Measurements from ENCODE around the gene SPARC. TPM values are rescaled to one million over a fixed set of nuclear protein-coding genes. Genes with fewer than 3 reads are reported as not detected.
"Not testable (repeated sequence)": the region's sequence is repeated elsewhere in the genome, so short reads cannot be mapped to it uniquely, and the experiment has no call there.

SPARC gene
- total RNA-seq, 1 donor from 2014 or later: 525 TPM

DNA sequence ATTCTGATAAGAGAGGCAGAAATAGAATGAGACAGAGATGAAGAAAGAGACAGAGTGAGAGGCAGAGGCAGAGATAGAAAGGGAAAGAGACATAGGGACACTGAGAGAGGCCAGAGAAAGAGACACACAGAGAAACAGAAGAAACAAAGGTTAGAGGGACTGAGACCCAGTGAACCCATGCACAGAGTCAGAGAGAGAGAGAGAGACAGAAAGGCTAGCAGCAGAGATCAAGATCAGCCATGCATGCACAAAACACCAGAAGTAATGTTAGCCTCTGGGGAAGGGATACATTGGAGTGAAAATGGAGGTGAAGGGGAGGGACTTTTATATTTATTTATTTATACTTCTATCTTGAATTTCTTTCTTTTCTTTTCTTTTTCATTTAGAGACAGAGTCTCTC lies 14.1 kb upstream of the SPARC start:
- DNase-seq (ENCODE audit: low read depth in 2 of 2): no peak

DNA sequence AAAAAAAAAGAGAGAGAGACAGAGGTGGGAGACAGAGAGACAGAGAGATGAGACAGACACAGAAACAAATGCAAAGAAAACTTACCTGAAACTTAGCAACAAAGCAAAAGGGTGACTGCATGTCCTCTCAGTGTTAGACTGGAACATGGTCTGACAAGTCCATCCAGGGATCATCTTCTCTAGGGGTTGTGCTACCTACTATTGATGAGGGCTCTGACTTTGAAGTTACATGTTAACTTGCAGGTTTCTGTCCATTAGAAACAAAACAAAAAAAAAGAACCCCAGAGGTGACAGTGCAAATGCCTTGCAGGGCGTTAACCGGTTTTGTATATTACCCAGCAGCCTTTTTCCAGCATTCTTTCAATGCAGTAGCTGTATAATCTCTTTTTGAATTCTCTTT lies 13.6 kb upstream of the SPARC start:
- DNase-seq (ENCODE audit: low read depth in 2 of 2): no peak

DNA sequence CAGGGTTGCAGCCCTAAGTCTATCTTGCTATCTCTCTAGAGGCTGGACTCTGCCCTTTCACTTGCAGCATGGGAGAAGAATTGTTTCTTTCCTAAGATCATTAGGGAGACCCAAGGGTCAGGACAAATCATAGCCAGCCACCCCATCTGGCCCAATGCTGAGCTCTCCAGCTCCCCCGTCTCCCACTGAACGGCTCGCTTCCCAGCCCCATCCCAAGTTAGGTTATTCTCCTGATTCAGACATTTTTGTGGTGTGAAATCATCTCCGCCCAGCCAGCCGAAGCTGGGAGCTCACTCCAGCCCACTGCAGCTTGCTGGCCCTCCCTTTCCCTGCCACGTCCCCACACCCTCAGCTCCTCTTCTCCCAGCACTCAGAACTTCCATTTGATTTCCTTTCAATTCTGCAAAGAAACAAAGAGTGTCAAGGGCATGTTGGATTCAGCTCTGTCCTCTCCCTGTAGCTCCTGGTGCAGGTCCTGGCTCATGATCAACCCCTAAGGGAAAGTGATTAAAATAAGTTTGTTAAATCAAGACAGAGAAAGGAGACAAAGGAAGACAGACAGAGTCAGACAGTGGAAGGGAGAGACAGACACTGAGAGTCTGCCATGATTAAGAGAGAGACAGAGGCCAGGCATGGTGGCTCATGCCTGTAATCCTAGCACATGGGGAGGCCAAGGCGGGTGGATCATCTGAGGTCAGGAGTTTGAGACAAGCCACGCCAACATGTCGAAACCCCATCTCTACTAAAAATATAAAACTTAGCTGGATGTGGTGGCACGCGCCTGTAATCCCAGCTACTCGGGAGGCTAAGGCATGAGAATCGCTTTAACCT lies 12.6 kb upstream of the SPARC start:
- peak; percentile 26 to 92 for DNase-seq (ENCODE audit: low read depth in 2 of 2)

DNA sequence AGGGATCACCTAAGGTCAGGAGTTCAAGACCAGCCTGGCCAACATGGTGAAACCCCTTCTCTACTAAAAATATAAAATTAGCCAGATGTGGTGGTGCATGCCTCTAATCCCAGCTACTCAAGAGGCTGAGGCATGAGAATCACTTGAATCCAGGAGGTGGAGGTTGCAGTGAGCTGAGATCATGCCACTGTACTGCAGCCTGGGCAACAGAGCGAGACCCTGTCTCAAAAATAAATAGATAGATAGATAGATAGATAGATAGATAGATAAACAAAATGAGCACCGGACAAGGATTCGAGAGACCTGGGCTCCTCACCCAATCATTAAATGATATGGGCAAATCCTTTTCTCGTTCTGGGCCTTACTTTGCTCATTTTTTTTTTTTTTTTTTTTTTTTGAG lies 11.4 kb upstream of the SPARC start:
- not testable (repeated sequence) for DNase-seq (ENCODE audit: low read depth in 2 of 2)

DNA sequence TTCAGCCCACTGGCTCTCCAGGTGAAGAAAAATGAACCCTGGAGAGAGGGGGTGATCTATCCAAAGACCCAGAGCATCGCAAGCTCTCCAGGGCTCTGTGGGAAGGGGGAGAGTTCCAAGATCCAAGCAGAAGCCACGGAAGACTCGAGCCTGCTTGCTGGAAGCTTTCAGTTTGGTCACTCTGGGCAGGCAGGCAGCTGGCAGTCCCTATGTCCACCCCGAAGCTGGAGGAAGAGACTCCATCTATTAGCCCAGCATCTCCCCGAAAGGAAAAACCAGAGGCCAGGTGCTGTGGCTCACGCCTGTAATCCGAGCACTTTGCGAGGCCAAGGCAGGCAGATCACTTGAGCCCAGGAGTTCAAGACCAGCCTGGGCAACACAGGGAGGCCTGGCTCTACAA lies 10.7 kb upstream of the SPARC start:
- DNase-seq (ENCODE audit: low read depth in 2 of 2): no peak

DNA sequence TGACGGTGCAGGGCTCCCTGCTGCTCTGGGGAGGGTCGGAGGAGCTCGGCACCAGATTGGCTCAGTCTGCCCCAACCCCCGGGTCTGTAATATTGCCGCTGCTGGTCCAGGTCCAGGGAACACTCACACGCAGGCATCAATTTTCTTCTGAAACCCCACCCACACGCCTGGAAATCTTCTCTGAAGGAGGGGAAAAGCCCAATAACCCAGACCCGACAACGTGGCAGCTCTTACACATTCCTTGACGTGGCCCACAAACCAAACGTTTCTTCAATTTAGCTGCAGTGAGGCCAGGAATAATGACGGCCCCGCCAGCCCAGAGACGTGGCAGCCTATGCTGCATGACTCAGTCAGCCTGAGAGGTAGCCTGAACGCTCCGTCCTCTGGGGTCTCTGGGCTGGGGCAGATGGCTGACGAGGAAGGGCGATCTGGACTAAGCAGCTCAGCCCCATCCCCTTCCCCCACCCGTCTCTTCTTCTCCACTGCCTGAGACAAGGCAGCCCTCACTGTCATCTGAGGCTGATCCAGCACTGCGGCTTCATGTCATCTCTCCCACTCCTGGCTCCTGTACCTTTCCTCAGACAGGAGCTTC lies 9.9 kb upstream of the SPARC start:
- no peak for DNase-seq (ENCODE audit: low read depth in 2 of 2)

DNA sequence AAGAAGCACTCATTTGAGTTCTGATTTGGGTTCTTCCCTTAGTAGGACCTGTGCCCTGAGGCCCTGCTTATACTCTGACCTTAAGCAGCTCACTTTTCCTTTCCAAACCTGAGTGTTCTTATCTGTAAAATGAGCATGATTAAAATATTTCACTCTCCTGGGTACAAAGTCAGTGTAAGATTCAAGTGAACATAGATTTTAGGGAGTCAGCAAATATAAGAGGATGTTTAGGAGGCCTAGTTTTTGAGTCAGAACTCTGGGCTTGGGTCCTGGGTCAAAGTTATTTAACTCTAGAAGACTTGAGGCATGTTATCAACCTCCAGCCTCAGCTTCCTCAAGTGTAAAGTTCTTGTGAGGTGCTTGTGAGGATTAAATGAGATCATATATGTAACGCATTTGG lies 8.7 kb upstream of the SPARC start:
- no peak for DNase-seq (ENCODE audit: low read depth in 2 of 2)

DNA sequence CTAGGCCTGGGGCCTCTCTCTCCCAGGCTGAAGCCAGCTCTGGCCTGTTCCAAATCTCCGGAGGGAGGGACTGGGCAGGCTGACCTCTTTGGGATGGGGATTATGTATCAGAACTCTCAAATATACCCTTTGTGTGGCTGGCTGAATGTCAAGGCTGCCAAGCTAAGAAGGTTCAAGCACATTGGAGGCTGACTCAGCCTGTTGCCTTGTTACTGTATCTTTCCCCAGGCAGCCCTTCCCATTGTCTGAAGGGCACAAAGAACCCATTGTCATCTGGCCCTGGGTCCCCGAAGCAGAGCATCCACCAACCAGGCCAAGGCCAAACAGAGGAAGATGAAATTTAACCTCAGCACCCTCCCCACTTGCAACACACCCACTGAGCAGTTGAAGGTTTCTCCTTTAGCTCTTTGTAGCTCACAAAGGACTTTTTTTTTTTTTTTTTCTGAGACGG lies 7.3 kb upstream of the SPARC start:
- no peak for DNase-seq (ENCODE audit: low read depth in 2 of 2)

DNA sequence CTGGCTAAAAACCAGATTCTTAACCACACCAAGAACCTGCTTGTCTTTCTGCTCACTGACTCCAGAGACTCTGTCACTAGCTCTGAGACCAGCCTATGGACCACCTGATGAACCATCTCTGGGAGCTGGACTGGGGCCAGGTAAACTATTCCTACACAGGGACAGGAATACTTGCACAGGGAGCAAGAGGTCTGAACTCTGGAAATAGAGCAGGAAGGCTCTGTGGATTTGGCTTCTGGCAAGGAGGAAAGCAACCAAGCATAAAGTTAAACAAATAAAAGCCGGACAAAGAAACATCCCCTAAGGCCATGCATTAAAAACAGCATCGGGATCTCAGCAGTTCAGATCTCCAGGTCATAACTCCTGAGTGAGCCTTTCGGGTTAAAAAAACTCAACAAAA lies 5.6 kb upstream of the SPARC start:
- DNase-seq (ENCODE audit: low read depth in 2 of 2): peak in 1 of 2 donors; percentile 37

DNA sequence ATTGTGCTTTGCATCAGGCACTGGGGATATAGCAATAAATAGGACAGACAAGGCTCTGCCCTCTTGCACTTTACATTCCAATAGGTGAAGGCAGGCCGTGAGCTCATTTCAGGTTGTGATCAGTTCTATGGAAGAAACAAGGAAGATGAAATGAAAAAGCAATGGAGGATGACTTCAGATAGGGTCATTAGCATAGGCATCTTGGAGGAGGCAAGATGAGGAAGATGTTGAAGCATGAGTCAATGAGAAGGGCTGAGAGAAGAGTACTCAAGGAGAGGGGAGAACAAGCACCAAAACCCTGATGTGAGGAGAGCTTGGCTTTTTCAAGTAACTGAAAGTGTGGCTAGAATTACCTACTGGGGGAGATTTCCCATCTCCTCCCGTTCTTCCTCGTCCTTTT lies 5.0 kb upstream of the SPARC start:
- no peak for DNase-seq (ENCODE audit: low read depth in 2 of 2)

DNA sequence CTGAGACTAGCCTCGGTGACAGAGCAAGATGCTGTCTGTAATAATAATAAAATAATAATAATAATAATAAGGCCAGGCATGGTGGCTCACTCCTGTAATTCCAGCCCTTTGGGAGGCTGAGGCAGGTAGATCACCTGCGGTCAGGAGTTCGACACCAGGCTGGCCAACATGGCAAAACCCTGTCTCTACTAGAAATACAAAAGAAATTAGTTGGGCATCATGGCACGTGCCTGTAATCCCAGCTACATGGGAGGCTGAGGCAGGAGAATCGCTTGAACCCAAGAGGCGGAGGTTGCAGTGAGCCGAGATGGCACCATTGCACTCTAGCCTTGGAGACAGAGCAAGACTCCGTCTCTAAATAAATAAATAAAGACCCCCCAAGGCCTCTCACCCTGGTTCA lies 2.9 kb upstream of the SPARC start:
- DNase-seq (ENCODE audit: low read depth in 2 of 2): not testable (repeated sequence)

DNA sequence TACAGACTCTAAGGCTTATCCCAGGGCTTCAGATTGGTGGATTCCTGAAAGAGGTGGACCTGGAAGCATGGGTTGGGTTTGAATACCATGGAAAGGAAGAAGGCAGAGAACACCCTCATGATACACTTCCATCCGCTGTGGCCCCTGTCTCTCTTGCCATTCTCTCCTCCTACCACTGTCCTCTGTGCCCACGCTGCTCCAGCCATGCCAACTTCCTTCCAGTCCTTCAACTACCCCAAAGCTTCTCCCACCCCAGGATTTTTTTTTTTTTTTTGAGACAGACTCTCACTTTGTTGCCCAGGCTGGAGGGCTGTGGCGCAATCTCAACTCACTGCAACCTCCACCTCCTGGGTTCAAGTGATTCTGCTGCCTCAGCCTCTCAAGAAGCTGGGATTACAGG lies 1.7 kb upstream of the SPARC start:
- DNase-seq (ENCODE audit: low read depth in 2 of 2): no peak

DNA sequence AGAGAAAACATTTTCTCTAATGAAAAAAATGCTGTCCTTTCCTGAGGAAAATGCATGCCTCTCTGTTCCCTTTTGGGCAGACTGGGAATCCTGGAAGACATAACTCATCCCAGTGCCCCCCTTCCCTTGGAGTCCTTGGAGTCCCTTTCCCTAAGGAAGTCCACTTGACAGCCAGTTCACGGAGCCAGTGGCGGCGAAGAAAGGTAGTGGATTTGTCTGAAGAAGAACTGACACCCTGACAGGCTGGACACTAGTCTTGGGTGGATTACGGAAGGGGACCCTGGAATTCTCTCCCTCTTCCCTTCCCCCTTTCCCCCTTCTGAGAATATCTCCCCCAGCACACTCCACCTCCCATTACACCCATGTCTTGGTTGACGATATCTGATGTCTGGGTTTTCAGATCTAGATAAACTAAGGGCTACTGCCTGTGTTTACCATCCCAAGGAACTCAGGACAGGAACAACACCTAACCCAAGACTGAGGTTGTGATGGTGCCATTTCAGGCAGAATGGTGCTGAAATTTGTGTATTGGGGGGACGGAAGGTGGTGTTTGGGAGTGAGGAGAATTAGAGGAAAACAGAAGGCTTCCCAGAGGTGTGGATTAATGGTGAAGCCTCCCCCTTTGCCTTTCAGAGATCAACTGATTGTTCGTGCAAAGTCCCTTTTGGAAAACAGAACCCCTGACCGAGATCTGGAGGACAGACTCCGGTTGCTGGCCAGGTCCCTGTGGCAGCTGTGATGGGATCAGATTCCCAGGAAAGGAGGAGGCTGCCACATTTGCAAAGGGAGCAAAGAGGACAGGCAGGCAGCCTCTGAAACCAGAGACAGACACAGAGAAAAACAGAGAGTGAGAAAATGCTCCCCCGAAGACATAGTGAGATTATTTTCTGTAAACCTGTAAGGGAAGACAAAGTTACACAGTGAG lies 704 bp downstream of the SPARC start:
- DNase-seq (ENCODE audit: low read depth in 2 of 2): peak in 1 of 2 donors; percentile 42

DNA sequence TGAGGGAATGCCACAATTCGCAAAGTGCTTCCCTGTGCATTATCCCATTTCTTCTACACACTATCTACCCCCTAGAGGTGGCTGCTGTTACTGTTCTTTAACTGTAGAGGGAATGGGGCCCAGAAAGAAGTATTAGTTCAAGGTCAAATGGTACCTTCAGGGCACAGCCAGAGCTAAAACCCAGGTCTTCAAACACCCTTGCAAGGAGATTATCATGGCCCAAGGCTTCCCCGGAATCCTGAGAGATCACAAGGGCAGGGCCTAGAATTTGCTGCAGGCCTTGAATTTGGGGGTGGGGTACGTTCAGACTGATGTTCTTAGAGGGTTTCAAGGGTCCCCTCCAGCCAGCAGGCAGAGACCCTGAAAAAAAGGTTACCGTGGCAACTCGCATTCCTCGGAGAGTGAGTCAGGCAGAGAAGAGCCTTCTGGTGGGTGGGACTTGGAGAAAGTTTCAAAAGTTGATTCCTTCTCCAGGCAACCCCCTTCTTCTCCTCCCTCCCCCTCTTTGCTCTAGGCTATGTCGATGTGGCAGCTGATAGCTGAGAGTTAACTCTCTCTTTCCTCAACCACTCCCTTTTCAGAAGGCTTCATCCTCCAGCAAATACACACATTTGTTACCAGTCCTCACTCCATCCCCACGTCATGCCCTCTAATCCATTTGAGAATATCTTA lies 1.9 kb downstream of the SPARC start:
- DNase-seq (ENCODE audit: low read depth in 2 of 2): peak in 1 of 2 donors; percentile 87

DNA sequence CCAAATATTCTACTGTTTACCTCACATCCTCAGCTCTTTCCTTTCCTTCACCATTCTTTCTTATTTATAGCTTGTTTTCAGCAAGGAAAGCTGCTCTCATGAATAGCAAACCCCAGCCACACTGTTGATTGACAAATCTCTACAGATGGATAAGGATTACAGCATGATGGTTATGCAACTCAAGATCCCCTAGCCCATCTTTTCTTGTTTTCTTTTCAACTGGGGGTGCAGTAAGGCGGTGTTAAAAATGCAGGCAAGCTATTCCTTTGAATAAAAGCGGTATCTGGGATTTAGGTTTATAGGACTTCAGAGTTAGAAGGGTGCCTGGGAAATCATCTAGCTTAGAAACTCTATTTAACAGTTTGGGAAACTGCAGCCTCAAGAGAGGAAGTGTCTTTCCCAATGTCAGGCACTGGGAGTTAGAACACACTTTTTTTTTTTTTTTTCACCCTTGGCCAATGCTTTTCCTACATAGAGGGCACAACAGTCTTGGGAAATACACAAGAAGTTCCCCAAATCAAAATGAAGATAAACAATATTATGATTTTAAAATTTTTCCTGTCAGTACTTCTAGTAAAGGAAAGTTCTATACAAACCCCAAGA lies 2.6 kb downstream of the SPARC start:
- DNase-seq (ENCODE audit: low read depth in 2 of 2): no peak

DNA sequence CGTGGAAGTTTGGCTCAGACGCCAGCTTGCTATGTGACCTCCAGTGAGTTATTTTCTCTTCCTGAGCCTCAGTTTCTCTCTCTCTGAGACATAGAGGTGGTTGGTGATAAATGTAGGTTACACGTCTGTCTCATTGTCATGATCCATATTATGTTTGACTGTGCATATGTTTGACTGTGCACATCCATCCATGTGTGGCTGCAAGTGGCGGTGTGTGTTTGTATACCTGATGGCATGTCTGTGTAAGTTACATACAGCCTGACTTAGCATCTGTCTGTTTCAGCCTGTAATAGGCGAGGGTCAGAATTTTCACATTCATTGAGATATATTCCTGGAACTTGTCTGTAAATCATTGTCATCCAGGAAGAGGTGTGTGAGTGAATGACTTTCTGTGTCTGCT lies 3.3 kb downstream of the SPARC start:
- DNase-seq (ENCODE audit: low read depth in 2 of 2): no peak

DNA sequence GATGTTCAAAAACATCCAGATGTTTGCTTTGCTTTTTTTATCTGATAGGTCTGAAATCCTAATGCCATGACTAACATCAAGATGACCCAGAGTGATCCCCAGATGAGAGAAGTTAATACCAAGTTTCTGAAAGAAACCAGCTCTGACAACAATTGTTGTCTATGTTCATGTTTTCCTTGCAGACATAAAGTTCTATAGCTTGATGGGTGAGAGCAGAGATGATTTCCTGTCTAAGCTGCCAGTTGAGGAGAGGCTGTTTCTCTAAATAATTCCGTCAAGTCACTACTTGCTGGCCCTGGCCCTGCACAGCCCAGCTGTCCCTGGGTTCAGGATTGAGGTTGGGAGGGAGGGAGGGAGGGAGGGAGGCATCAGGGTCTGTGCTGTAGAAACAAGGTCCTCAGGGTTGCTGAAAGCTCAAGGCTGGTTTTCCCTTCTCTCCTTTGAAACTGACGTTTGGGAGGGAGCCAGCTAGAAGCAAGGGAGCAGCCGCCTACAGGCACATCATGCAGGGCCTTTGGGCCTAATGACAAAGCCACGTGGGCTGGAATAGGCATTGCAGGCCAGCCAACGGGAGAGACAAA lies 3.9 kb downstream of the SPARC start:
- DNase-seq (ENCODE audit: low read depth in 2 of 2): no peak

DNA sequence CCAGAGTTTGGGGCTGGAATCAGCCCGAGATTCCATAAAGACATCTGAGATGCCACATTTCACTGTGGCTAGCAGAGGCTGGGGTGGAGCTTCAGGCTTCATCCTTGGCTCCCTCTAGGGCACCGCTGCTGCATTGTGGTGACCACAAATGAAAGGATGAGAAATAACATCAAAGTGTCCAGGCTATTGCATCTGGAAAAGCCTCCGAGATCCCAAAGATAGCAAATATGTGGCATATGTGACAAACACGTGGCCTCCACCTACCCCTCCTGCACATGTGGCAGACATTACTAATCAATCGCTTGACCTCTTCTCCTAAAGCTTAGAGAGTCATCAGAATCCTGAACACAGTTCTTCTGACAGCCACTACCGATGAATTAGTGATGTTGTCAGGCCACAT lies 4.5 kb downstream of the SPARC start:
- DNase-seq (ENCODE audit: low read depth in 2 of 2): no peak

DNA sequence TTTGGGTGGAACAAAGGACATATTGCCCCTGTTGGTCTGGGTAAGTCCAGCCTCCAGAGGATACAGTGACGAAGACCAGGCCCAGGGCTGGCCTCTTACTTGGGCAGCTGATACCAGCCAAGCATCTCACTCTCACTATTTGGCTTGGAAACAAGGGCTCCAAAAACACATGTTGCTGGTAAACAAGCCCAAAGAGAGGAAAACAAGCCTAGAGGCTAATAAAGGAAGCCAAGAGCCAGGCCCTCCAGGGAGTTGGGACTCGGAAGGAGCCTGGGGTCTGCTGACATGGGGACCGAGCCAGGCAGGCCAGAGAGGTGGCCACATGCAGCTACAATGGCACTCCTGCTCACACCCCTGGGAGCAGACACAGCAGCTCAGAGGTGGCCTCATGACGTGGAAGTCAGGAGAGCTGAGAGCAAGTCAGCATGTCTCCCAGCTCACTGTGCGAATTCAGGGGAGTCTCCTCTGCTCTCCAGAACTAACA lies 5.7 kb downstream of the SPARC start:
- no peak for DNase-seq (ENCODE audit: low read depth in 2 of 2)

DNA sequence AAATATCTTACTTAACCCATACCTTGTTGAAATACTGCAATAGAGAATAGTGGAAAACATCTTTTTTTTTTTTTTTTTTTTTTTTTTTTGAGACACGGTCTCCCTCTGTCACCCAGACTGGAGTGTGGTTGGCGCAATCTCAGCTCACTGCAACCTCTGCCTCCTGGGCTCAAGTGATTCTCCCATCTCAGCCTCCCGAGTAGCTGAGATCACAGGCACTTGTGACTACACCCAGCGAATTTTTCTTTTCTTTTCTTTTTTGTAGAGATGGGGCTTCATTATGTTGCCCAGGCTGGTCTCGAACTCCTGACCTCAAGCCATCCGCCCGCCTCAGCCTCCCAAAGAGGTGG lies 6.6 kb downstream of the SPARC start:
- not testable (repeated sequence) for DNase-seq (ENCODE audit: low read depth in 2 of 2)
